ENCODE data around the gene POLR2C. TPM values are rescaled to one million over a fixed set of nuclear protein-coding genes. Genes with fewer than 3 reads are reported as not detected.

POLR2C gene
- total RNA-seq, 1 experiment from 2014 or later: 85.6 TPM

GRCh38 chr16:57423152-57423551 lies 39.3 kb upstream of the POLR2C start:
- Histone ChIP-seq H3K18ac (ENCODE audit: insufficient read length, low read depth, low read length) (no peak overlapping the region), H2BK20ac (ENCODE audit: low read depth, low read length, poor library complexity, severe bottlenecking) (no peak overlapping the region), H4K20me1 (ENCODE audit: control insufficient read depth, insufficient read depth, insufficient read length) (no peaks in the 10 kb centered on the region), H3K79me1 (ENCODE audit: insufficient read depth, low read depth, low read length, poor library complexity, severe bottlenecking) (no peaks in the 10 kb centered on the region), H3K9ac (ENCODE audit: extremely low read depth, insufficient read length, low read length) (no peak overlapping the region), H4K5ac (ENCODE audit: insufficient read length, low read depth, low read length) (no peak overlapping the region), H3K4me2 (ENCODE audit: insufficient read depth, insufficient read length, low read length) (no peak overlapping the region), H3K9me3 (ENCODE audit: control insufficient read depth, low read depth, low read length) (no peaks in the 10 kb centered on the region), H3K4ac (ENCODE audit: low read depth, low read length) (no peak overlapping the region), H3K23ac (ENCODE audit: insufficient read length, low read depth, low read length) (no peak overlapping the region), H3K56ac (ENCODE audit: insufficient read length, low read depth, low read length) (no peak overlapping the region), H2BK5ac (ENCODE audit: insufficient read length, low read length) (no peak overlapping the region), H3K79me2 (ENCODE audit: insufficient read depth, low read length) (no peaks in the 10 kb centered on the region), H4K91ac (ENCODE audit: insufficient read length, low read depth, low read length) (no peak overlapping the region), H2BK15ac (ENCODE audit: low read depth, low read length) (no peak overlapping the region), H3K23me2 (ENCODE audit: insufficient read length, low read depth, low read length, poor library complexity, severe bottlenecking) (no peaks in the 10 kb centered on the region), H3K14ac (ENCODE audit: insufficient read depth, low read length) (no peak overlapping the region), H2BK12ac (ENCODE audit: insufficient read length, low read depth, low read length) (no peak overlapping the region), H3T11ph (ENCODE audit: low read length) (no peak overlapping the region), H4K8ac (replicated peaks; ENCODE audit: insufficient read length, low read depth, low read length) (no peak overlapping the region), H3K27ac (ENCODE audit: insufficient read length, low read depth, low read length) (no peak overlapping the region), H3K27me3 (ENCODE audit: insufficient read depth, low read length) (no peaks in the 10 kb centered on the region), H3K4me1 (ENCODE audit: insufficient read depth, low read length) (no peaks in the 10 kb centered on the region), H2AK5ac (ENCODE audit: insufficient read length, low read length) (no peak overlapping the region), H2AFZ (ENCODE audit: low read length) (no peak overlapping the region), H2BK120ac (ENCODE audit: low read depth, low read length, poor library complexity, severe bottlenecking) (no peak overlapping the region)
- Mint-ChIP-seq H3K4me3 (no peak overlapping the region), H3K27me3 (ENCODE audit: low read depth) (no peaks in the 10 kb centered on the region), H3K9me3 (no peaks in the 10 kb centered on the region), H3K4me1 (peaks cover 13 to 20% of the 10 kb centered on the region in 2 experiments), H3K36me3 (ENCODE audit: insufficient read depth in 1 of 3, low read depth in 3 of 3) (peaks cover under 1 to 9% (median 8%) of the 10 kb centered on the region in 3 experiments; a peak in 6 of 7 replicates), H3K27ac (no peak overlapping the region)
- DNase-seq: no peak
- no peak for TF ChIP-seq CTCF (conservative IDR thresholded peaks at IDR 0.05)
- no CpG with 5 or more reads among the region's 2 CpGs for WGBS (ENCODE audit: extremely low coverage, insufficient read length, low lambda C conversion rate)

Measured in H9 (cell line).